Measurements from ENCODE around the gene SLC8B1.

DNA sequence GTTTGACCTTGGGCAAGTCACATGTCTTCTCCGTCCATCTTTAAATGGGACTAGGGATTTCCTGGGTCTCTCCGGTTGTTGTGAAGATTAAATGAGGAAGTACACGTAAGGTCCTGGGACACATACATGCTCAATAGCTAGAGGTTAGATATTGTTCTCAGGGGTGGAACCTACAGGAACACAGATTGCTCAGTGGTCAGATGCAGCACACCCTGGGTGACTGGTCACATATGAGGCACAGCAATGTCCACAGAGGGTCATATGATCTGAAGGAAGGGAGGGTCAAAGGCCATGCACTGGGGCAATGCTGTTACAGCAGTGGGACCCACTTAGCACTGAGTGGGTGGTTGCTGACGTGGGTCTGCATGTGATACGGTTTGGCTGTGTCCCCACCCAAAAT, 11.4 kb upstream of the SLC8B1 start:
- TF ChIP-seq, protein P1, sequence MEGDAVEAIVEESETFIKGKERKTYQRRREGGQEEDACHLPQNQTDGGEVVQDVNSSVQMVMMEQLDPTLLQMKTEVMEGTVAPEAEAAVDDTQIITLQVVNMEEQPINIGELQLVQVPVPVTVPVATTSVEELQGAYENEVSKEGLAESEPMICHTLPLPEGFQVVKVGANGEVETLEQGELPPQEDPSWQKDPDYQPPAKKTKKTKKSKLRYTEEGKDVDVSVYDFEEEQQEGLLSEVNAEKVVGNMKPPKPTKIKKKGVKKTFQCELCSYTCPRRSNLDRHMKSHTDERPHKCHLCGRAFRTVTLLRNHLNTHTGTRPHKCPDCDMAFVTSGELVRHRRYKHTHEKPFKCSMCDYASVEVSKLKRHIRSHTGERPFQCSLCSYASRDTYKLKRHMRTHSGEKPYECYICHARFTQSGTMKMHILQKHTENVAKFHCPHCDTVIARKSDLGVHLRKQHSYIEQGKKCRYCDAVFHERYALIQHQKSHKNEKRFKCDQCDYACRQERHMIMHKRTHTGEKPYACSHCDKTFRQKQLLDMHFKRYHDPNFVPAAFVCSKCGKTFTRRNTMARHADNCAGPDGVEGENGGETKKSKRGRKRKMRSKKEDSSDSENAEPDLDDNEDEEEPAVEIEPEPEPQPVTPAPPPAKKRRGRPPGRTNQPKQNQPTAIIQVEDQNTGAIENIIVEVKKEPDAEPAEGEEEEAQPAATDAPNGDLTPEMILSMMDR (optimal IDR thresholded peaks at IDR 0.05 in 1 of 3, IDR thresholded peaks at IDR 0.05 in 1 of 3, conservative IDR thresholded peaks at IDR 0.05 in 1 of 3; ENCODE audit: extremely low read depth in 1 of 3, insufficient read depth in 2 of 3, low read length in 3 of 3), result no peak
- TF ChIP-seq EZH2 (IDR thresholded peaks at IDR 0.05; ENCODE audit: low read length), result no peak

Data from keratinocyte (primary cell).